Prostate gland (tissue), 2 donors: Measurements from ENCODE around the gene ADCY1.

Experiments used
- POLR2A ChIP-seq: fragments of 450-650 bp; IDR thresholded peaks from one replicate; pipeline ENCODE4 v1.6.1; 2016; ENCODE audit warnings: antibody characterized with exemption, mild to moderate bottlenecking
- POLR2AphosphoS5 ChIP-seq: sonication (generic); formaldehyde crosslinking; IDR thresholded peaks from one replicate; pipeline ENCODE4 v1.6.1; 2017; ENCODE audit warnings: antibody characterized with exemption
- TF ChIP-seq, protein P1 (sequence below), 4 experiments: fragments of 200-600 bp in 2 of 4; fragments of 450-650 bp in 2 of 4; sonication (generic) in 2 of 4; IDR thresholded peaks; 1 replicate in 3 of 4; 2 replicates in 1 of 4; pipeline ENCODE4 v1.5.1; 2016 to 2019; ENCODE audit warnings: antibody characterized with exemption in 4 of 4, mild to moderate bottlenecking in 2 of 4, moderate library complexity in 2 of 4

- TF ChIP-seq, protein P1, sequence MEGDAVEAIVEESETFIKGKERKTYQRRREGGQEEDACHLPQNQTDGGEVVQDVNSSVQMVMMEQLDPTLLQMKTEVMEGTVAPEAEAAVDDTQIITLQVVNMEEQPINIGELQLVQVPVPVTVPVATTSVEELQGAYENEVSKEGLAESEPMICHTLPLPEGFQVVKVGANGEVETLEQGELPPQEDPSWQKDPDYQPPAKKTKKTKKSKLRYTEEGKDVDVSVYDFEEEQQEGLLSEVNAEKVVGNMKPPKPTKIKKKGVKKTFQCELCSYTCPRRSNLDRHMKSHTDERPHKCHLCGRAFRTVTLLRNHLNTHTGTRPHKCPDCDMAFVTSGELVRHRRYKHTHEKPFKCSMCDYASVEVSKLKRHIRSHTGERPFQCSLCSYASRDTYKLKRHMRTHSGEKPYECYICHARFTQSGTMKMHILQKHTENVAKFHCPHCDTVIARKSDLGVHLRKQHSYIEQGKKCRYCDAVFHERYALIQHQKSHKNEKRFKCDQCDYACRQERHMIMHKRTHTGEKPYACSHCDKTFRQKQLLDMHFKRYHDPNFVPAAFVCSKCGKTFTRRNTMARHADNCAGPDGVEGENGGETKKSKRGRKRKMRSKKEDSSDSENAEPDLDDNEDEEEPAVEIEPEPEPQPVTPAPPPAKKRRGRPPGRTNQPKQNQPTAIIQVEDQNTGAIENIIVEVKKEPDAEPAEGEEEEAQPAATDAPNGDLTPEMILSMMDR (IDR thresholded peaks at IDR 0.05): no peak
- TF ChIP-seq POLR2AphosphoS5 (no peak), POLR2A (no peak)
These were observed 15.9 kb downstream of the ADCY1 start for GRCh38 chr7:45589915-45590678.
